AG09319 (cell line): ENCODE measurements around the gene TUBA3C.
"Not testable (repeated sequence)": the region's sequence is repeated elsewhere in the genome, so short reads cannot be mapped to it uniquely, and the experiment has no call there.

ENCODE experiments used
- DNase-seq: peaks from one replicate; pipeline ENCODE4 v3.0.0-alpha.2; 2010; ENCODE audit warnings: low read depth; ENCODE audit errors: extremely low read depth
- CTCF ChIP-seq: IDR thresholded peaks from 2 replicates; pipeline ENCODE4 v1.5.1; 2011; ENCODE audit warnings: low read depth, mild to moderate bottlenecking, inconsistent platforms, low read length, moderate library complexity

The TUBA3C gene

GRCh38 chr13:19181621-19182485 lies at the start of gene TUBA3C:
TUBA3C (minus strand) TSS chr13:19181824; CDS start chr13:19181747, 77 bp downstream.
- no peak for DNase-seq
- TF ChIP-seq CTCF, result no peak

GRCh38 chr13:19207413-19207812 lies 25.8 kb upstream of the TUBA3C start:
- not testable (repeated sequence) for DNase-seq

GRCh38 chr13:19192622-19193021 lies 11.0 kb upstream of the TUBA3C start:
- not testable (repeated sequence) for DNase-seq

GRCh38 chr13:19189911-19190310 lies 8.3 kb upstream of the TUBA3C start:
- DNase-seq, result not testable (repeated sequence)

GRCh38 chr13:19189368-19189767 lies 7.7 kb upstream of the TUBA3C start:
- not testable (repeated sequence) for DNase-seq

- DNase-seq, result no peak
- TF ChIP-seq CTCF, result no peak
Measured at GRCh38 chr13:19185865-19186645, 4.4 kb upstream of the TUBA3C start.

- TF ChIP-seq CTCF, result no peak
- DNase-seq, result no peak
Measured at GRCh38 chr13:19185086-19185864, 3.7 kb upstream of the TUBA3C start.

- TF ChIP-seq CTCF, result no peak
- no peak for DNase-seq
Measured at GRCh38 chr13:19184176-19184575, 2.6 kb upstream of the TUBA3C start.

GRCh38 chr13:19183676-19184075 lies 2.1 kb upstream of the TUBA3C start:
- DNase-seq, result no peak
- no peak for TF ChIP-seq CTCF
